NCI-H510A treated with DMSO at 0.1 percent for 48 hours (cell line): ENCODE measurements around the gene RPH3AL.
"Not testable (repeated sequence)": the region's sequence is repeated elsewhere in the genome, so short reads cannot be mapped to it uniquely, and the experiment has no call there.

Experiments
- DNase-seq: peaks from one replicate; lab custom pipeline; 2025; lab: John Stamatoyannopoulos, UW

RPH3AL gene

DNA sequence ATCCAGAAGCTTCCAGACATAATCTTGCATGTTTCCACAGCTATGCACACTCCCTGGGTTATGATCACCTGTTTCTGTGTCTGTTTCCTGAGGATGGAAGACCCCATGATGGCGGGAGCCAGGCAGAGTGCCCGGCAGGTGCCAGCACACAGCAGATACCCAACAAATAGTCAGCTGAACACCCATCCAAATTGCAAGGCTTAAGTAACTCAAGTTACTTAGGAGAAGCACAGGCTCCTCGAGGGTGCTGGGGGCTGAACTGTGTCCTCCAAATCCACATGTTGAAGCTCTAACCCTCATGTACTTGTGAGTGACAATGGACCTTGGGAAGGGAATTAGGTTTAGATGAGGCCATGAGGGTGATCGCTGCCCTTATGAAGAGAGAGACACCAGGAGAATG lies 91.7 kb downstream of the RPH3AL start:
- no peak for DNase-seq

DNA sequence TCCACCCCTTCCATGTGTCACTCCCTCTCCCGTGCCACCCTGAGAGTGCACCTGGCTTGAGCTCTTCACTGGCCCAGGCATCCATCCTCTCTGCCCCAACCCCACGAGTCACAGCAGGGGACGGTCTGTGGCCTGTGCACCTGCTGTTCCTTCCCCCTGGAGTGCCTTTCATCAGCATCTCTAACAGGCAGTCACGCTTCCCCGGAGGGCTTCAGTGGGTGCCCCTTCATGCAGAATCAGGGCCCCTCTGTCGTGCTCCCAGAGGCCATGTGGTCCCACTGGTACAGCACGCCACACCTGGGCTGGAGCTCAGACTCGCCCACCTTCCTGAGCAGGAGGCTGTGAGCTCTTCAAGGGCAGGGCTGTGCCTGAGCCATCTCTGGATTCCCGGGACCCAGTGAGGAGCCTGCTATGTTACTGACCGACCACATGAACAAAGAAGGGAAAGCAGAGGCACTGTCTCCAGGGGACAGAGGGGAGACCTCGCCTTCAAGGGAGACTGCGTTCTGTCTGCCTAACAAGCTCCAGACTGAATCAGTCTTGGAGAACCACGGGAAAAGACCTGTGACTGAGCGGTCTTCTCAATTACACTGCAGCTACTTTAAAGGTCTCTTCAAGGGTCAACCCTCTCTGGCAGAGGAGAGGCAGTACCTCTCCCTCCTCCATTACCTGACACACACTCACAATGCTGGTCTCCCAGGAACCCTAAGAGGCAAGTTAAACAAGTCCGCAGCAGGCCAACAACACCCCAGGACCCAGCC lies 92.4 kb downstream of the RPH3AL start:
- no peak for DNase-seq

DNA sequence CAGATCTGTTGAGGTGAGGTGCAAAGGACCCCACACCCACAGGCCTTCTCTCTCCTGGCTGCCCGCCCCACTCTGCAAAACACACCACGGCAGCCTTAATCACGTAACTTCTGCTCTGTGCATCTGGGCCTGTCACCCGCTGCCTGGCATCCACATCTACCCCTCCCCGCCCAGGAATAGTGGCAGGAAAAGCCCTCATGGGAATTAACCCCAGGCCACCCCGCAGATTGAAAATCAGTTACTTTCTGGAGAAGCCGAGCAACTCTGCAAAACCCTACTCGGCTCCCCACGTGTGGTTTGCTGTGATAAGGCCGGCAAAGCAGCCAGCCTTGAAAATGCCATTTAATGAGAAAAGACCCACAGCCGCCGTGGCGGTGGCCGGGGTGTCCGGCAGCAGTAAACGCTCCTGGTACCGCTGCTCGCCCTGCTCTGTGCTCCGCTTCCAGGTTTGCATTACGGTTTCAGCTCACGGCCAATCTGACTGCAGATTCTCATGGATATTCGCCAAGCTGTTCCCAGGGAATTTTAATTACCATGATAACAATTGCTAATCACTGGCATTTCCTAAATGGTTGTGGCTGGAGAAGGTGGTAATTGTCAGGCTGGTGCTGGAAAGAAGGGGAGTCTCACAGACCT lies 93.1 kb downstream of the RPH3AL start:
- no peak for DNase-seq

DNA sequence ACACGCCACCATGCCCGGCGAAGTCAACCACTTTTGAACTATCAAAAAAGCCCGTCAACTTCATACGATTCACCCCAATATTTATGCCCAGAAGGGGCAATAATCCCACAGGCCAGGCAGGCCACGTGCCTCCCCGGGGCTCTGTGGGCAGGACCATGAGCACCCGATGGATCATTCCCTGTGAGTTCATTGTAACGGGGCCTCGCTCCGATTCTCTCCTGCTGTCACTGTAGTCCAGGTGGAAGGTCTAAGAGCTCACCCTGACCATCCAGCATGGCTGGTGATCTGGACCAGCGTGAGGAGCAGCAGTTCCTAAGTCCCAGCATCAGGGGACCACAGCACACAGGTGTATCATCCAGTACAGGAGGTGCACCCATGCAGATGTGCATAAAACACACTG lies 93.7 kb downstream of the RPH3AL start:
- DNase-seq: no peak

DNA sequence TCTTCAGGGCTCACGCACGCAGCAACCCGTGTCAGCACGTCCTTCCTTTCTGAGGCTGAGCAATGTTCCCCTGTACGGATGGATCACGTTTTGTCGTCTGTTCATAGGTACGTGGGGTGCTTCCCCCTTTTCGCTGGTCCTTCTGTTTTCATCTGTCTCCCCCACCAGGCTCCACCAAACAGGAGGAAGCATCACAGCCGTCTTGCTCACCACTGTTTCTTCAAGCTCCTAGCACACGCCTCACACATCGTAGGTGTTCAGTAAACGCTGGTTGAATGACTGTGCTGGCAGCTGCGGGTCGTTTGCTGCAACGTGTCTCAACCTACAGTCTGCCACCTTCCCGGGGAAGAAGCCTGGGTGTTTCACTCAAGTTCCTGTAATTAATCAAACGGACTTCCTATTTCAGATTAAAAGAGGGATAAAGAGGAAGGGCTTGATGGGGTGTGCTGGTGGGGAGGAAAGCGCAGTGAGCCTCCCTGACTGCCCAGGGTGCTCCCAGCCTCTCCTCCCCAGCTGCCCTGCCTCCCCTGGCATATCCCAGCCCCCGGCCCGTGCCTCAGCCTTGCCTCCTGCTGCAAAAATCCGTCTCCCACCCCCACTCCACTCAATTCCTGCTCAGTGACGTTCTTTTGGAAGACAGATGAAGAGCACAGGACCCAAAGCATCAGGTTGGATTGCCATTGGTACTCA lies 94.4 kb downstream of the RPH3AL start:
- no peak for DNase-seq

DNA sequence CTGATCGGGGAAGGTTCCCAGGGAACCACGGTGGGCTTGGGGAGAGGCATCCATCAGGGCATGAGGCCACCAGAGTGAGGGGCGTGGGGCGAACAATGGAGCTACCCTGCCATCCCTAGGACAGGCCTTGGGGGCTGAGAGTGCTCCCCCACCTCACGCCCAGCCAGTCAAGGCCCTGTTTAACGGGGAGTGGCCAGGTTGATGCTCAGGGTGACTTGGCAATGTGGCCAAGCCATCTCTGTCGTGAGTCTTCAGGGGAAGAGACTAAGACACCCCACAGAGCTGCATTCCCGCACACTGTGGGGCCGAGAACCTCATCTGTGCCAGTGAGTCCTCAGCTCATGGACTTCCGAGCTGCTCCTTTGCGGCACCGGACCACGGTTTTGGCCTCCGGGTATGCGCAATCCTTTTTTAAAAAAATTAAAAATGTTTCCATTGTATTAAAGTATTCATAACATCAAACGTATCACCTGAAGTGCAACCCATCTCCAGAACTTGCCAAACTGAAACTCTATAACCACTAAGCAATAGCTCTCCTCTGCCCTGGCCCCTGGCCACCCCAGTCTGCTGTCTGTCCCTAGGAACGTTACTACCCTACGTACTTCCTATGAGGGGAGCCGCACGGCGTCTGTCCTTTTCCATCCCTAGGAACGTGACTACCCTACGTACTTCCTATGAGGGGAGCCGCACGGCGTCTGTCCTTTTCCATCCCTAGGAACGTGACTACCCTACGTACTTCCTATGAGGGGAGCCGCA lies 99.3 kb downstream of the RPH3AL start:
- no peak for DNase-seq

DNA sequence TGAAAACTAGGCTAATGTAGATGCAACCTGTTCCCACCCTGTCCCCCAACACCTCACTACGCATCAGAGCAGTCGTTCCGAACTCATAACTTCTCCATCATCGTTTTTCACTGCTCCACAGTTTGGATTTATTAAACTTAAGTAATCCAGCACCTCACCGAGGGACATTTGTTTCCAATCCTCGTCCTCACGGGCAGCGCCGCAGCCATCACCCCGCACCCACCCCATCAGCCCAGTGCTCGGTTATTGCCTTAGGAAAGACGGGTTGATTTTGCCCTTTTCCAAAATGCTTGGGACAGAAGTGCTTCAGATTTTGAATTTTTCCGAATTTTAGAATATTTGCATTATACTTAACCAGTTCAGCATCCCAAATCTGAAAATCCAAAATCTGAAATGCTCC lies 100.2 kb downstream of the RPH3AL start:
- DNase-seq: no peak

DNA sequence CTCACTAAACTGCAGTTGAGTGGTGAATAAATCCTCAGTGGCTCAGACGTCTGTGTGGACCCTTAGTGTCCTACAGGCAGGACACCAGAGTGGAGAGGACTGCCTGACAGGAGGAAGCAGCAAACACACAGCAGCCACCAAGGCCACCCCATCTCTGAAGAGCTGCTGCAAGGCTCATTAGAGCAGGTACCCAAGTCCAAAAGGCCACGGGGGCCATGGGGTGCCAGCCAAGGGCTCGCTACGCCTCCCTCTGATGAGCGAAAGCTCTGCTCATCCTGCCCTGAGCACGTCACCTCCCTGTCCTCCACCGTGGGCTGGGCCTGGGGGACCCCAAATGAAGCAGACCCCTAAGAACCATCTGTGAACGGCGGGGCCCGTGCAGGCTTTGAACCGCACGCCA lies 101.1 kb downstream of the RPH3AL start:
- DNase-seq: no peak

DNA sequence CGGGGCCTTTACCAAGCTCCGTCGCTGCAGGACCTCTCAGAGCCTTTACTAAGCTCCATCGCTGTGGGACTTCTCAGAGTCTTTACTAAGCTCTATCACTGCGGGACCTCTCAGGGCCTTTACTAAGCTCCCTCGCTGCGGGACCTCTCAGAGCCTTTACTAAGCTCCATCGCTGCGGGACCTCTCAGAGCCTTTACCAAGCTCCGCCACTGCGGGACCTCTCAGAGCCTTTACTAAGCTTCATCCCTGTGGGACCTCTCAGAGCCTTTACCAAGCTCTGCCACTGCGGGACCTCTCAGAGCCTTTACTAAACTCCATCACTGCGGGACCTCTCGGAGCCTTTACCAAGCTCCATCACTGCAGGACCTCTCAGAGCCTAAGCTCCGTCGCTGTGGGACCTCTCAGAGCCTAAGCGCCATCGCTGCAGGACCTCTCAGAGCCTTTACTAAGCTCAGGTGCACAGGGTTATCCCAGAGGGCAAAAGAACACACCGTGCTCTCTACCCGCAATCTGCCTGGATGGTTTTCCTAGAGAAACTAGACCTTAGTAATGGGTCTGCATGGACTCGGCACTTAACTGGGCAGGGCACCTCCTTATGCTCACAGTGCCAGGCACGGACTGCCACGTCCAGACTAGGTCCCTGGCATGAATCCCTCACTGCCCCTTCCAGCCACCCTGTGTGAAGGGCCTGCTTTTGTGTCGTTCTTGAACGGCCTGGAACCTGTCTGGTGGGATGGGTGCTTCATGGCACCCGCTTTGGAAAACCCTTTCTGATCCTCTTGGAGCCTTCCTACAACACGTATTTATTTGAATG lies 101.9 kb downstream of the RPH3AL start:
- no peak for DNase-seq

DNA sequence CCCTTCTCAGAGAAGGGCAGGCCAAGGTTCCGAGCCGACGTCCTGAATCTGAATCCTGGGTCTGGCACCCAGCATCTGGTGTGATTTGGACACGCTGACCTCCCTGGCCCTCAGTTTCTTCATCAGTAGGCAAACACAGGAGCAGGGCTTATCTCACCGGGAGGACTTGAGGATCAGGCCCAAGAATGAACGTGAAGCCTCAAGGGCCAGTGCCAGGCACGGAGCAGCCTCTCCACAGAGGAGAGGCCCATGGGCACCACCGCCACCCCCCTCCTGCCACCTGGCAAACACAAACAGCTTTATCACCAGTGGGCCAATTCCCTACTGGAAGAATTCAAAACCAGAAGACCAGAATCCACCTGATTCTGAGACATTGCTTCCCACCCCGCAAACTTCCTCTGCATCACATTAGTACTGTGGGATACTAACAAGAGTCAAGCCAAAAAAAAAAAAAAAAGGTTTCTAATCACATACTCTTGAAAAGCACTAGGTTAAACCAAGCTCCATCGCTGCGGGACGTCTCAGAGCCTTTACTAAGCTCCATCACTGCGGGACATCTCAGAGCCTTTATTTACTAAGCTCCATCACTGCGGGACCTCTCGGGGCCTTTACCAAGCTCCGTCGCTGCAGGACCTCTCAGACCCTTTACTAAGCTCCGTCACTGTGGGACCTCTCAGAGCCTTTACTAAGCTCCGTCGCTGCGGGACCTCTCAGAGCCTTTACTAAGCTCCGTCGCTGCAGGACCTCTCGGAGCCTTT lies 103.2 kb downstream of the RPH3AL start:
- DNase-seq: no peak

DNA sequence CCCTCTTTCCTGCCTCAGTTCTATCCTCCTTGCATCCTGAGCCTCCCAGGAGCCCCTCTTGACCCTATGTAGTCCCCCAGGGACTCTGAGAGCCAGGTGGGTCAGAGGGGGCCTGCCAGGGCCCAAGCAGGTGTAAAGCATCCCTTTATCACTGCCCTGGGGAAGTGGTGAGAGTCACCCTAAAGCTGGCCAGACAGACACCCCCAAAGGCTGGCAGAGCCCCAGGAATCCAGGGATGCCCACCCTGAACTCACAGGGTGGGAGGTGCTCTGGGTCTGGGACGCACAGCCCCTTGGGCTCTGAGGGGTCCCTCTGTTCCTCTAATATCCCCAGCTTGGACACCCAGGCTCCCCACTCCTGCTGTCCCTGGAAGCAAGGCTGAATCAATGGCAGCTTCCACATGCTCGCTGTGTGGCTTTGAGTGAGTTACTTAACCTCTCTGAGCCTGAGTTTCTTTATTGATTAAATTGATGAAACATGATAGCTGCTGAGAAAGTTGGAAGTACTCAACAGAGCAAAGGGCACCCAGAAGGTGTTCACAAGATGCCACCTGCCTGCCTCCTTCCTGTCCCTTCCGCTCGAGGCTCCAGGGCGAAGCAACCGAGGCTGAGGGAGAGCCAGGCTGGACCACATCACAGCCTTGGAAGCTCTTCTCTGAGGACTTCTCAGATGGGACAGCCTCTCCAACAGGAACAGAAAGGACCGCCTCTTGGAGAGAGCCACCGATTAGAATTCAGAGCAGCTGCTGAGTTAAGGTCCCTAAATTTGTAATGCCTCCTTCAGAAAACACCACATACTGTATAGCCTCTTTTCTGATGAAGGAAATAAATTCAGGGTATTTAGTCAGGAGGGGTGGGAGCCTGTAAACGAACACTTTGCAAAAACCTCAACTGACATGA lies 104.0 kb downstream of the RPH3AL start:
- DNase-seq: no peak

DNA sequence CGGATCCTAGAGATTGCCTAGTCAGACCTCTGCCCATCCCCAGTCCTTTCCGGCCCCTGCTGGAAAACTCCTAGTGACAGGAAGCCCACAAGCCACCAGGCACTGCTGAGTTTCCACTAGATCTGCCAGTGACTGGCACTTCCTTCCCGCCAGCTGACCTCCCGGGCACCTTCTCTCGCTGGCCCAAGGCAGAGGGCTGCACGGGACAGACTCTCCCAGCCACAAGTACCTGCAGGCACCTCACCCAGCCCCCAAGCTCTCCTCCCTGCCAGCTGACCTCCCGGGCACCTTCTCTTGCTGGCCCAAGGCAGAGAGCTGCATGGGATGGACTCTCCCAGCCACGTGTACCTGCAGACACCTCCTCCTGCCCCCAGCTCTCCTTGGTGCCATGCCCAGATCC lies 104.8 kb downstream of the RPH3AL start:
- no peak for DNase-seq

DNA sequence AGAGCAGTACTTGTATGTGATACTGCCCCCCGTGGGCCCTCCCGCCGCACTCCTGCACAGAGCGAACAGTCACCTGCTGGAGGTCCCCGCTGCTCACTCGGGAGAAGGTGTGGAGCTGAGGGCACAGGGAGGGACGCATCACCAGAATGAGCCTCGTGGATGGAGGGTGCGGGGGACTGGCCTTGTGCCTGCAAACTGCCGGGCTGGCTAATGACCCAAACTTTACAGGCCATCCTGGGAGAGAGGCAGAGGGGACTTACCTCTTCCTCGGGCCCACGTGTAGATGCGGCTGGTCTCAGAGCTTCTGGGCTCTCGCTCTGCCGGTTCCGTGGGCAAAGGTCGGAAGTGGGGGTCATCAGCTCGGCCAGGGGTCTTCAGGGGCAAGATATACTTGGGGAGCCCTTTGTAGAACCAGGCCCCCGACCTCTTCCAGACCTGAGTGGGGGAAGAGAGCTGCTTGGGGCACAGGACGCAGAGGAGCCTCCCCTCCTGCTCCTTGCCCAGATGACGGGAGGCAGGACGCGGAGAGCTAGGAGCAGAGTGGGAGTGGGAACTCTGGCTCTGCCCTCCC lies 105.7 kb downstream of the RPH3AL start:
- DNase-seq: no peak

DNA sequence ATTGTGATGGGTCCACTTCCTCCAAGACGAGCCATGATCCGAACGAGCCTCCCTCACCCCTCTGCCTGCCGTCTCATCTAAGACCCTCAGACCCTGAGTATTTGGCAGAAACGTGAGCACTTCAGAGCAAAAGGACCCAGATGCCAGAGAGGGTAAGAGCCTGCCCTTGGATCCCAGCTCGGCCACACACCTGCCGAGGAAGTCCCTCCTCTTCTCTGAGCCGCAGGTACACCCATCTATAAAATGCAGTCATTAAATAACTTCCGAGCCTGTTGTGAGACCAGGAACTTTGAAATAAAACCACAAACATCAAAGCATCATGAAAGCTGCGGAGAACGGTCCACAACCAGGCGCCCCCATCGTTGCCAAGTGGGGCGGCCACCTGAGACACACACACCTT lies 106.4 kb downstream of the RPH3AL start:
- DNase-seq: no peak

DNA sequence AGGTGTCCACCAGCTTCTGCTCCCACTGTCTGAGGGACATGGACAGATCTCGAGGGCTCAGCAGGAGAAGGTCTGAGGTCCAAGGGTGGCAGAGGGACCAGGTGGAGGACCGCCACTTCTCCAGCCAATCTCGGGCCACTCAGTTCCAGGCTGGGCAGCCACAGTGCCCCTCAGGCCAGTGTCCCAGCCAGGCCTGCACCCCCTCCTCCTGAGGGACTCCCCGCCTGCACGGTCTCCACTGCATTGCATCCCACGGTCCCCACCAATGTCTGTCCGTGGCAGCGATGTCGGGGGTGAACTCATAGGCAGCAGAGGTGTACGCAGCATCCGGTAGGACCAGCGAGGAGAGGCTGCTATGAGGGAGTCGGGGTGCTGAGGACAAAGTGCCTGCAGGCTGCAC lies 107.0 kb downstream of the RPH3AL start:
- DNase-seq: no peak

DNA sequence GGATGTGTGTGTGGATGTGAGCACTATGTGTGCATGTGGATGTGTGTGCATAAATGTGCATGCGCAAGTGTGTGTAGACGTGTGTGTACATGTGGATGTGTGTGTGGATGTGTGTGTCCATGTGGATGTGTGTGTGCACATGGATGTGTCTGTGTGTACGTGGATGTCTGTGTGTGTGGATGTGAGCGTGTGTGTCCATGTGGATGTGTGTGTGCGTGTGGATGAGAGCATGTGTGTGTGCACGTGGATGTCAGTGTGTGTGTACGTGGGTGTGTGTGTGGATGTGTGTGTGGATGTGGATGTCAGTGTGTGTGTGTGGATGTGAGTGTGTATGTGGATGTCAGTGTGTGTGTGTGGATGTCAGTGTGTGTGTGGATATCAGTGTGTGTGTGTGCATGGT lies 107.6 kb downstream of the RPH3AL start:
- DNase-seq: no peak

DNA sequence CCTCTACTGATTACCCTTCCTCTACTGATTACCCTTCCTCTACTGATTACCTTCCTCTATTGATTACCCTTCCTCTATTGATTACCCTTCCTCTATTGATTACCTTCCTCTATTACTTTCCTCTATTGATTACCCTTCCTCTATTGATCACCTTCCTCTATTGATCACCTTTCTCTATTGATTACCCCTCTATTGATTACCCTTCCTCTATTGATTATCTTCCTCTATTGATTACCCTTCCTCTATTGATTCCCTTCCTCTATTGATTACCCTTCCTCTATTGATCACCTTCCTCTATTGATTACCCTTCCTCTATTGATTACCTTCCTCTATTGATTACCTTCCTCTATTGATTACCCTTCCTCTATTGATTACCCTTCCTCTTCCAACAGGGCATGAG lies 108.7 kb downstream of the RPH3AL start:
- DNase-seq: not testable (repeated sequence)

DNA sequence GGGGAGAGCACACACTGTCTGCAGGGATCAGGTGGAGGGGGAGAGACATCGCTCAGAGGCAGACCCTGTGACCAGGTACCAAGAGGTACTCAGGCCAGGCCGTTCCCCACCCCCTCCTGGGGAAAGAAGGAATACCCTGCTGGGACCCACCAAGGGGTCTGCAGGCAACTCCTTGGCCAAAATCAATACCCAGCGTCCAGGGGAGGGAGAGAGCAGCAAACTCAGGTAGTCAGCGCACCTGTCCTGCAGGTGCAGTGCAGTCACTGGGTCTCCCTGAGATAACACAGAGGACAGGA lies 113.7 kb downstream of the RPH3AL start:
- DNase-seq: no peak

DNA sequence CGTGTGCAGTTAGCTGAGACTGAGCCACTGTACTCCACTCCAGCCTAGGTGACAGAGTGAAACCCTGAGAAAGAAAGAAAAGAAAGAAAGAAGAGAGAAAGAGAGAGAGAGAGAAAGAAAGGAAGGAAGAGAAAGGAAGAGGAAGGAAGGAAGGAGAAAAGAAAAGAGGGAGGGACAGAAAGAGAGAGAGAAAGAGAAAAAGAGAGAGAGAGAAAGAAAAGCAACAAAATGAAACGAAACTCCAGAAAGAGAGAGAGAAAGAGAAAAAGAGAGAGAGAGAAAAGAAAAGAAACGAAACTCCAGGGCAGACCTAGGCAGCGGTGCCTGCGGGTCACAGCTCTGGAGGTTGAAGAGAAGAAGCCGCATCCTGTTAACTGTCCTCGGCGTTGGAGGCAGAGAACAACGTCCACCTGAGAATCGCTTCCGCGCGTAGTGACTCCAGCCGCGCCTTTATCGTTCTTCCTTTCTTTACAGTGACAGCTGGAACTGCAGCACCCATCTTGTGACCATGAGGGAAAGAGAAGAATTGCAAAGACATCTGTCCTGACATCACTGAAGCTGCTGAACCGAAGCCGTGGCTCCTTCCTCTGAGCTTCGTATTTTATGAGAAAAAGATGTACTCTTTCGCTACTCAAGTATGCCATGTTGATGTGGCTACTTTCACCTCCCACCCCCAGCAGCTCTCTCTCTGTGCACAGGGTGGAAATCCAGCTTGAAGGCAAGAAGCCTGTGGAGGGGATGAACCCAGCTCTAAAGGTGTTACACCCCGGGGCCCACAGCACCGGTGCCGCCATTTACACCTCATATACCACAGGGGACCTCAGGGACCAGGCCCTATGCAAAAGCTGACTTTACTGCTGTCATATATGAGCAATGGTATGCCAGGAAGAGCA lies 114.3 kb downstream of the RPH3AL start:
- DNase-seq: no peak
